Ovary (tissue), 10 donors: ENCODE measurements around the gene ITGB5. TPM values are rescaled to one million over a fixed set of nuclear protein-coding genes. Genes with fewer than 3 reads are reported as not detected.

ENCODE experiments used
- DNase-seq, 5 donors: peaks; one replicate each; pipeline ENCODE4 v3.0.0-alpha.2; 2019 to 2020
- H3K27ac ChIP-seq, 2 donors: fragments of 200-600 bp; one replicate each; pipeline versions ENCODE4 v1.5.1 to v1.8.0; 2019 to 2022
- H3K27me3 ChIP-seq: fragments of 200-600 bp; one replicate; pipeline ENCODE4 v1.8.0; 2022
- H3K36me3 ChIP-seq: fragments of 200-600 bp; sonication (generic); one replicate; pipeline ENCODE4 v1.5.1; 2019
- H3K4me1 ChIP-seq: one replicate; pipeline ENCODE4 v1.8.1; 2013; ENCODE audit warnings: mild to moderate bottlenecking, moderate library complexity; ENCODE audit not compliant: insufficient read depth
- H3K4me3 ChIP-seq: fragments of 200-600 bp; sonication (generic); one replicate; pipeline ENCODE4 v1.5.1; 2017
- H3K9me3 ChIP-seq, 2 donors: fragments of 200-600 bp in 1 of 2; sonication (generic) in 1 of 2; one replicate each; pipeline versions ENCODE4 v1.5.1 to v1.8.1; 2013 to 2019; ENCODE audit warnings: mild to moderate bottlenecking in 1 of 2, moderate library complexity in 1 of 2
- CTCF ChIP-seq, 3 donors: fragments of 450-650 bp in 2 of 3; fragments of 200-600 bp in 1 of 3; IDR thresholded peaks; one replicate each; pipeline versions ENCODE4 v1.5.1 to v1.8.0; 2016 to 2022; ENCODE audit warnings: antibody characterized with exemption in 3 of 3, mild to moderate bottlenecking in 1 of 3
- EP300 ChIP-seq: sonication (generic); formaldehyde crosslinking; IDR thresholded peaks from one replicate; pipeline ENCODE4 v1.6.1; 2017; ENCODE audit warnings: antibody characterized with exemption
- POLR2A ChIP-seq: fragments of 450-650 bp; IDR thresholded peaks from one replicate; pipeline ENCODE4 v1.6.1; 2017; ENCODE audit warnings: antibody characterized with exemption, mild to moderate bottlenecking, moderate library complexity
- WGBS, 3 donors: extraction: QIAGEN DNeasy Blood & Tissue Kit in 1 of 3; methylation state at CpG; one replicate each; pipeline versions ENCODE4 v1.1.5 to v1.1.7; 2013 to 2017; 5-methylcytosine and 5-hydroxymethylcytosine counted together
- intact Hi-C, 4 donors: fragments of 100-400 bp; cut with DNase I; formaldehyde crosslinking; loops; one replicate each; pipeline versions ENCODE4 v1.11.0 to v1.15.1; 2022 to 2023
- long read RNA-seq, 3 donors: library from polyadenylated mRNA in 2 of 3; unstranded in 2 of 3; transcript quantifications; one replicate each; pipeline ENCODE4 v2.0.0 and lab custom pipeline, GENCODE V29; 2021 to 2026
- polyA plus RNA-seq, 2 donors: library from polyadenylated mRNA; stranded (reverse); fragments of 200-250 nt in 1 of 2; fragments of 350-450 nt in 1 of 2; fragmentation: Illumina TruSeq in 1 of 2; extraction: RNeasy Lipid Tissue Mini Kit (QIAGEN cat#74804) in 1 of 2; gene quantifications; one replicate each; pipeline ENCODE4 v1.2.3, GENCODE V29; 2013 to 2014
- total RNA-seq, 7 donors: library from RNA; depleted of rRNA in 2 of 7; stranded (reverse); fragments of >200 nt in 2 of 7; fragmentation: NEBNext Ultra II Directional in 3 of 7; extraction: Animal tissue kit (Norgen Biotek cat#: 25700) in 3 of 7; gene quantifications; one replicate each; pipeline versions ENCODE4 v1.1.0 to v1.2.4, GENCODE V29; 2016 to 2023
- donor health status: DM: no; HTN: no; CAD: no; lungs with moderate emphysema.
- donor health status: DM: no; HTN: no; CAD: no.
- donor health status: Bipolar disorder and iron deficiency.
- donor health status: DM: yes; HTN: yes; CAD: no.
- donor health status: DM: no; HTN: no; CAD: no.
- donor health status: DM: yes; HTN: yes; CAD: no.

The ITGB5 gene, protein sequence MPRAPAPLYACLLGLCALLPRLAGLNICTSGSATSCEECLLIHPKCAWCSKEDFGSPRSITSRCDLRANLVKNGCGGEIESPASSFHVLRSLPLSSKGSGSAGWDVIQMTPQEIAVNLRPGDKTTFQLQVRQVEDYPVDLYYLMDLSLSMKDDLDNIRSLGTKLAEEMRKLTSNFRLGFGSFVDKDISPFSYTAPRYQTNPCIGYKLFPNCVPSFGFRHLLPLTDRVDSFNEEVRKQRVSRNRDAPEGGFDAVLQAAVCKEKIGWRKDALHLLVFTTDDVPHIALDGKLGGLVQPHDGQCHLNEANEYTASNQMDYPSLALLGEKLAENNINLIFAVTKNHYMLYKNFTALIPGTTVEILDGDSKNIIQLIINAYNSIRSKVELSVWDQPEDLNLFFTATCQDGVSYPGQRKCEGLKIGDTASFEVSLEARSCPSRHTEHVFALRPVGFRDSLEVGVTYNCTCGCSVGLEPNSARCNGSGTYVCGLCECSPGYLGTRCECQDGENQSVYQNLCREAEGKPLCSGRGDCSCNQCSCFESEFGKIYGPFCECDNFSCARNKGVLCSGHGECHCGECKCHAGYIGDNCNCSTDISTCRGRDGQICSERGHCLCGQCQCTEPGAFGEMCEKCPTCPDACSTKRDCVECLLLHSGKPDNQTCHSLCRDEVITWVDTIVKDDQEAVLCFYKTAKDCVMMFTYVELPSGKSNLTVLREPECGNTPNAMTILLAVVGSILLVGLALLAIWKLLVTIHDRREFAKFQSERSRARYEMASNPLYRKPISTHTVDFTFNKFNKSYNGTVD
- total RNA-seq (100 to 1,000 TPM in 1 of 7 donors, 10 to 100 TPM in 6; 31.0 to 109 (median 38.0) TPM), polyA plus RNA-seq (10 to 100 TPM; 32.6 to 82.8 TPM)
- long read RNA-seq, donor 1, full-length matches to known transcripts: 4 of 30 reads
- long read RNA-seq, donor 1, partial matches to known transcripts: 22 of 30 reads
- long read RNA-seq, donor 1, other reads (novel, unspliced or antisense): 4 of 30 reads
- long read RNA-seq, donor 2, full-length matches to known transcripts: 13 of 22 reads
- long read RNA-seq, donor 2, partial matches to known transcripts: 9 of 22 reads
- long read RNA-seq, donor 2, other reads (novel, unspliced or antisense): 0 of 22 reads
- long read RNA-seq, donor 3, full-length matches to known transcripts: 136 of 171 reads
- long read RNA-seq, donor 3, partial matches to known transcripts: 9 of 171 reads
- long read RNA-seq, donor 3, other reads (novel, unspliced or antisense): 26 of 171 reads

DNA sequence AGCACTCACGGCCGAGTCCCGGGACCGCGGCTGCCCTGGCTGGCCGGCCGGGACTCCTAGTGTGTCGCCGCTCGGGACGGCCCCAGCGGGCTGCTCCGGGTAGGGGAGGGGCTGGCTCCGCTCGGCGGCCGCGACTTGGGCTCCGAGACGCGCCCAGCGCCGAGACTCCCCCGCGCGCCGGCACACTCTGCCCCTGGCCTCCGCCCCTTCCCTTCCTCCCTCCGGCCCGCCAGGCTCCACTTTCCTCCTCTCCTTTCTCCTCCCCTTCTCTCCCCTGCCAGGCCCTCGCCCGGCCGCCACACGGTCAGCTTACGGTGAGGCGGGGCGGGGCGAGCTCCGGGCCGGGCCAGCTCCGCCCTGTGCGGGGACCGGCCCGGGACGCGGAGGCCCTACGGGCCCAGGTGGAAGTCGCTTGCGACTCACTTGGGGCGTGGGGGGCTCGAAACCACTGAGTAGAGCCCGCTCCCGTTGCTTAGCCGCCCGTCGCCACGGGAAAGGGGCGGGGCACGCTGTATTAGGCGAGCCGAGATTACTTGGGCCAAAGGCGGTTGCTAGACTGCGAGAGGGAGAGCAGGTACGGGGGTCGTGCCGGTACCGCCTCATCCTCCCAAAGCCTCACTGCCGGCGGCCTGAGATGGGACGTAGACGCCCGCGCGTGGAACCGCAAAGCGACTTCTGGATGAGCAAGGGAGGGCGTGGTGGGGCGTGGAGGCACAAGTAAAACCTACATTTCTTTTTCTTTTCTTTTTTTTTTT lies at the start of gene ITGB5:
TSS of gene ITGB5 (minus strand) at position 189 of the 755 bp plus-strand sequence. CDS start 365 bp downstream, outside the sequence.
- peak; percentile 72 to 86 (median 80) for DNase-seq
- H3K36me3 ChIP-seq: no peaks in the 10 kb centered on the region
- peak within 1 kb of the TSS; percentile 90 for H3K4me3 ChIP-seq
- no peaks in the 10 kb centered on the region for H3K9me3 ChIP-seq
- peak within 1 kb of the TSS; percentile 80 to 83 for H3K27ac ChIP-seq
- peaks cover 4% of the 10 kb centered on the region for H3K4me1 ChIP-seq
- peak; percentile 43 for TF ChIP-seq POLR2A
- TF ChIP-seq CTCF (IDR thresholded peaks at IDR 0.05): no peak
- WGBS, 3 donors: 1 to 2% (median 1%) methylated on average over 50 to 78 of the region's 78 CpGs
- no peaks in the 10 kb centered on the region for H3K27me3 ChIP-seq
- intact Hi-C loops: loop anchor here in 3 of 4 donors (5.0 kb wide), 4 partner anchors 45 to 125 kb away; no protein-coding TSS in a partner anchor

DNA sequence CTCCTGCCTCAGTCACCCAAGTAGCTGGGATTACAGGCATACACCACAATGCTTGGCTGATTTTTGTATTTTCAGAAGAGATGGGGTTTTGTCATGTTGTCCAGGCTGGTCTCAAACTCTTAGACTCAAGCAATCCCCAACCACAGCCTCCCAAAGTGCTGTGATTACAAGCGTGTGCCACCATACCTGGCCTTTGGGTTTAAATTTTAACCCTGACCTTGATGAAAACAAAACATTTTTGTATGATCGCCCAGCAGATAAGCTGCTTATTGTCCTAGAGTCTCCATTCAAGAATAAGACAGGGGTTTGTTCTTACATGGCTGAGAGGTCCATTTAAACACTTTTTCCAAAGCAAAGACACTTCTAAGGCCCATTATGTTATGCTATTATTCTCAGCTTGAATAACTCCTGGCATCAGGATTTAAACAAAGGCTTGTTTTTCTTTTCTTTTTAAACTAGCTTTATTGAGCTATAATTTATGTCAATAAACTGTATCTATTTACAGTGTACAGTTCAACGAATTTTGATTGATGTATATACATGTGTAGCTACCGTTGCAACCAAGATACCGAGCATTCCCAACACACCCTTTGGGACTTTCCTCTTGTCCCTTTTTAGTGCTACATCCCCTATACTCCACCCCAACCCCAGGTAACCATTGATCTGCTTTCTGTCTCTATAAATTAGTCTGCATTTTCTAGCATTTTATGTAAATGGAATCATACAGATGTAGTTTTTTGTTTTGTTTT lies 48.8 kb upstream of the ITGB5 start:
- no peak overlapping the region for H3K4me3 ChIP-seq
- H3K36me3 ChIP-seq: no peaks in the 10 kb centered on the region
- no peaks in the 10 kb centered on the region for H3K9me3 ChIP-seq
- intact Hi-C loops: loop anchor here in 1 of 4 donors (10.0 kb wide), 1 partner anchor 499 kb away; no protein-coding TSS in a partner anchor
- H3K27ac ChIP-seq: no peak overlapping the region
- TF ChIP-seq CTCF (IDR thresholded peaks at IDR 0.05): no peak
- no peak for TF ChIP-seq EP300
- TF ChIP-seq POLR2A: no peak
- H3K27me3 ChIP-seq: no peaks in the 10 kb centered on the region
- no peaks in the 10 kb centered on the region for H3K4me1 ChIP-seq
- no peak for DNase-seq
- 82 to 89% (median 83%) methylated on average over 5 of the region's 5 CpGs for WGBS, 3 donors

DNA sequence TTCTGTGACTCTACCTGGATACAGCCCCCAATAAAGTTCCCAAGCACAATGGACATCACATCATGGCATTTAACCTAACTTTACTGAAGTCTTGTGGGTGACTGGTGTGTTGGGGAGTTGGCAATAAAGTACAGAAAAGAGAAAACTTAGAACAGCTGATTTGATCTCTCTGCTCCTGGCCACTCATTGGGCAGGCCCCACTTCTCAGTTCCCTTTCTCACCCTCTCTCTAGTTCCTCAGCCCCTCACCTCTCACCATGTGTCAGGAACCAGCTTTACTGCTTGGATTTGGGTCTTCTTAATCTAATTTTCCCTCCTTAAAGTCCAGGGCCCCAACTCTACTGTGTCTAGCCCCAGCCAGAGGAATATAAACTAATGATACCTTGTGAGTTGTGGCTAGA lies 48.1 kb upstream of the ITGB5 start:
- Histone ChIP-seq H3K9me3 (no peaks in the 10 kb centered on the region), H3K36me3 (no peaks in the 10 kb centered on the region), H3K4me3 (no peak overlapping the region), H3K4me1 (no peaks in the 10 kb centered on the region), H3K27me3 (no peaks in the 10 kb centered on the region), H3K27ac (no peak overlapping the region)
- intact Hi-C loops: loop anchor here in 1 of 4 donors (10.0 kb wide), 1 partner anchor 500 kb away; no protein-coding TSS in a partner anchor
- no peak for DNase-seq
- TF ChIP-seq CTCF (IDR thresholded peaks at IDR 0.05): no peak
- TF ChIP-seq POLR2A: no peak
- TF ChIP-seq EP300: no peak
